ENCODE results near the gene FMR1NB.

Gene FMR1NB

DNA sequence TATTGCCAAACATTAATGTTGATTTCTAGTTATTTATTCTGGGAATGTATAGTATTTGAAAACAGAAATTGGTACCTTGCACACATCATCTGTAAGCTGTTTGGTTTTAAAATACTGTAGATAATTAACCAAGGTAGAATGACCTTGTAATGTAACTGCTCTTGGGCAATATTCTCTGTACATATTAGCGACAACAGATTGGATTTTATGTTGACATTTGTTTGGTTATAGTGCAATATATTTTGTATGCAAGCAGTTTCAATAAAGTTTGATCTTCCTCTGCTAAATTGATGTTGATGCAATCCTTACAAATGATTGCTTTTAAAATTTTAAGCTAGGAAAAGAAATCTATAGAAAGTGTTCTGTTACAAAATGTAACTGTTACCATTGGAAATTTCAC, 30.8 kb upstream of the FMR1NB start:
- H3K27me3 ChIP-seq (replicated peaks), result no peaks in the 10 kb centered on the region

DNA sequence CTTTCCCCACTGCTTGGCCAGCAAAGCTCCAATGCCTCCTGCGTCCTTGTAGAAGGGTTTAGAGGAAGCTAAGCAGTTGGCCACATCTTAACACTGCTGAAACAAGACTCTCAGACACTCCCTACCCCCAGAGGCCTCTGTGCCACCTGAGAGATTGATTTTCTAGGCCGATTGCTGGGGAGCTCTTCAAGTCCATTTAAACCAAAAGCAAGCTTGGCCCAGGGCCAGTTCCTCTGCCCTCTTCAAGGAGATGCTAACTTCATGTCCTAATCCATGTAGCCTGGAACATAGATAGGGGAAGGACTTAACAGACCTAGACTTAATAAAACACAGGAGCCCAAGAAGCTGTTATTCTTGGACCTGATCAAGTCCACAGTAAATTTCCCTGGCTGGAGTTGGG, 27.2 kb upstream of the FMR1NB start:
- no peak overlapping the region for H3K4me3 ChIP-seq (ENCODE audit: low read depth, low read length)
- no peaks in the 10 kb centered on the region for H3K36me3 ChIP-seq (replicated peaks)
- in situ Hi-C loops (cut with HindIII; ENCODE audit: low pct_ligation_motif_present, low sequenced_read_pairs), result no loop called here
- TF ChIP-seq, protein P1, sequence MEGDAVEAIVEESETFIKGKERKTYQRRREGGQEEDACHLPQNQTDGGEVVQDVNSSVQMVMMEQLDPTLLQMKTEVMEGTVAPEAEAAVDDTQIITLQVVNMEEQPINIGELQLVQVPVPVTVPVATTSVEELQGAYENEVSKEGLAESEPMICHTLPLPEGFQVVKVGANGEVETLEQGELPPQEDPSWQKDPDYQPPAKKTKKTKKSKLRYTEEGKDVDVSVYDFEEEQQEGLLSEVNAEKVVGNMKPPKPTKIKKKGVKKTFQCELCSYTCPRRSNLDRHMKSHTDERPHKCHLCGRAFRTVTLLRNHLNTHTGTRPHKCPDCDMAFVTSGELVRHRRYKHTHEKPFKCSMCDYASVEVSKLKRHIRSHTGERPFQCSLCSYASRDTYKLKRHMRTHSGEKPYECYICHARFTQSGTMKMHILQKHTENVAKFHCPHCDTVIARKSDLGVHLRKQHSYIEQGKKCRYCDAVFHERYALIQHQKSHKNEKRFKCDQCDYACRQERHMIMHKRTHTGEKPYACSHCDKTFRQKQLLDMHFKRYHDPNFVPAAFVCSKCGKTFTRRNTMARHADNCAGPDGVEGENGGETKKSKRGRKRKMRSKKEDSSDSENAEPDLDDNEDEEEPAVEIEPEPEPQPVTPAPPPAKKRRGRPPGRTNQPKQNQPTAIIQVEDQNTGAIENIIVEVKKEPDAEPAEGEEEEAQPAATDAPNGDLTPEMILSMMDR (IDR thresholded peaks at IDR 0.05; ENCODE audit: low read depth, low read length, missing control alignments), result no peak
- H3K27me3 ChIP-seq (replicated peaks), result no peaks in the 10 kb centered on the region
- H3K27ac ChIP-seq, result no peak overlapping the region
- DNase-seq, result no peak

More for the DNA sequence above, 30.8 kb upstream of the FMR1NB start:
- TF ChIP-seq, protein P1 (IDR thresholded peaks at IDR 0.05; ENCODE audit: low read depth, low read length, missing control alignments), result no peak
- Histone ChIP-seq H3K27ac (no peak overlapping the region), H3K36me3 (replicated peaks) (peaks cover 2% of the 10 kb centered on the region), H3K4me3 (ENCODE audit: low read depth, low read length) (no peak overlapping the region)
- in situ Hi-C loops (cut with HindIII; ENCODE audit: low pct_ligation_motif_present, low sequenced_read_pairs), result no loop called here
- DNase-seq, result no peak

DNA sequence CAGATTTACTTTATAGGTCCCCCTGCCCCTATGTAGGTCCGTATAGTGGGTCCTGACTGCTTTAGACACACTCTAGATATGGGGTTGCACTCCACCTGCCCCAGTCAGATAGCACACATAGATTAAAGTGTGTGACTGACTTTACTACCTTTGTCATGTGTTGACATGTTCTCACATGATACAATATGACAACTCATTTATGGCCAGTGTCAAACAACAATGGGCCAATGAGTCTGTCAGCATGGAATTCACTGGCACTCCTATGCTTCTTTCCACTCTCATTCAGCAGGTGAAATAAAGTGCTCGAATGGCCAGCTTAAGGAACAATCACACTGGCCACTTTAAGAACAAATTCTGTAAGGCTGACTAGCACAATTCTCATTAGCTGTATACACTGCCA, 23.8 kb upstream of the FMR1NB start:
- in situ Hi-C loops (cut with HindIII; ENCODE audit: low pct_ligation_motif_present, low sequenced_read_pairs), result no loop called here
- H3K27ac ChIP-seq, result no peak overlapping the region
- TF ChIP-seq, protein P1 (IDR thresholded peaks at IDR 0.05; ENCODE audit: low read depth, low read length, missing control alignments), result no peak
- no peak for DNase-seq
- H3K27me3 ChIP-seq (replicated peaks), result no peaks in the 10 kb centered on the region
- no peaks in the 10 kb centered on the region for H3K36me3 ChIP-seq (replicated peaks)
- H3K4me3 ChIP-seq (ENCODE audit: low read depth, low read length), result no peak overlapping the region

DNA sequence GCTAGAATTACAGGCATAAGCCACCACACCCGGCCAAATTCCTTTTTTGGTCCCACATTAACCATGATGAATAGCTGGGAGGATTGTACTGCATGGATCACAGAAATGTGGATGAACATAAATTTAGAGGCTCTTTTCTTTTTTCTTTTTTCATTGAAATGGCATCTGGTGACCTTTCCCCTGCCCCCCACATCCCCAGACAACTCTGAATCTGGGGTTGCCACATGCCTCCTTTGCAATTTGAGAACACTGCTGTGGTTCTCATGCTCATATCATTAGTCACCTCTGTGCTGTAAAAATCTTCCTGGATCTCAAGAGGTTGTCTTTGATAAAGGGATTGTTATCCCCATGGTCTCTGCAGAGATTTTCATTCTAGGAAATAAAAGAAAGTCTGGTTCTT, 22.8 kb upstream of the FMR1NB start:
- Histone ChIP-seq H3K4me3 (ENCODE audit: low read depth, low read length) (no peak overlapping the region), H3K36me3 (replicated peaks) (no peaks in the 10 kb centered on the region), H3K27me3 (replicated peaks) (no peaks in the 10 kb centered on the region), H3K27ac (no peak overlapping the region)
- in situ Hi-C loops (cut with HindIII; ENCODE audit: low pct_ligation_motif_present, low sequenced_read_pairs), result no loop called here
- peak; percentile 9 for DNase-seq
- TF ChIP-seq, protein P1 (IDR thresholded peaks at IDR 0.05; ENCODE audit: low read depth, low read length, missing control alignments), result no peak

DNA sequence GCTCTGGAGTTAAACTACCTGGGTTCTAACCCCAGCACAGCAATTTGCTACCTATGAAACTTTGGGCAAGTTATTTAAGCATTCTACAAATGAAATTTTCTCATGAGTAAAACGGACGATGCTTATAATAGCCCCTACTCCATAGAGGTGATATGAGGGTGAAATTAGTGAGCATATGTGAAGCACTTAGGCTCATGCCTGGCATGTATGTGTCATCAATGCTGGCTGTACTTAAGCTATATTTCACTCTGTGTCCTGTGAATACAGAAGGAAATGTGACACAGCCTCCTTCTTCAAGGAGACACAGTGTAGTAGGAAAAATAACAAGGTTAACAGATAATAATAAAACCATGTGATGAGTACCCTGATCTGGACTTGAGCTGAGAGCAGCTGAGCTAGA, 20.4 kb upstream of the FMR1NB start:
- Histone ChIP-seq H3K27me3 (replicated peaks) (no peaks in the 10 kb centered on the region), H3K27ac (no peak overlapping the region), H3K36me3 (replicated peaks) (no peaks in the 10 kb centered on the region), H3K4me3 (ENCODE audit: low read depth, low read length) (no peak overlapping the region)
- TF ChIP-seq, protein P1 (IDR thresholded peaks at IDR 0.05; ENCODE audit: low read depth, low read length, missing control alignments), result no peak
- in situ Hi-C loops (cut with HindIII; ENCODE audit: low pct_ligation_motif_present, low sequenced_read_pairs), result no loop called here
- no peak for DNase-seq

DNA sequence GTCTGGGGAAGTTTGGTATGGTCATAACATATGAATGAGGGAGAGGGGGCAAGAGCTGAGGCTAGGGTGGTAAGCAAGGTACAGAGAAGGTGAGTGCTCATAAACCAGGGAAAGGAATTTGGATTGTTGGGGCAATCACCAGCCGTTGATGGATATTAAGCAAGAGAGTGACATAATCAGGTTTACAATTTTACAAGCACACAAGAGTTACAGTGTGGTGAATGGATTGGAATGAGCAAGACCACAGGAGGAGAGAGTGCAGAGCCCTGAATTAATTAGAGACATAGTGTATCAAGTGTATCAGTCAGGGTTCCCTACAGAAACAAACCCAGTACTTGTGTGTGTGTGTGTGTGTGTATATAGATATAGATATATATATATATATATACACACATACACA, 18.7 kb upstream of the FMR1NB start:
- no peak for DNase-seq
- TF ChIP-seq, protein P1 (IDR thresholded peaks at IDR 0.05; ENCODE audit: low read depth, low read length, missing control alignments), result no peak
- H3K4me3 ChIP-seq (ENCODE audit: low read depth, low read length), result no peak overlapping the region
- H3K27ac ChIP-seq, result no peak overlapping the region
- H3K27me3 ChIP-seq (replicated peaks), result no peaks in the 10 kb centered on the region
- in situ Hi-C loops (cut with HindIII; ENCODE audit: low pct_ligation_motif_present, low sequenced_read_pairs), result no loop called here
- H3K36me3 ChIP-seq (replicated peaks), result no peaks in the 10 kb centered on the region

Data from brain microvascular endothelial cell (primary cell).